GM23338 (cell line): ENCODE measurements around the gene MOSMO. TPM values are rescaled to one million over a fixed set of nuclear protein-coding genes. Genes with fewer than 3 reads are reported as not detected.

Experiments
- ATAC-seq: fragments of 200-7000 bp; cut with Tn5 transposase; 3 replicates; pipeline ENCODE4 v1.9.1; 2020
- DNase-seq: peaks from one replicate; pipeline ENCODE4 v3.0.0-alpha.2; 2015; ENCODE audit warnings: low spot score
- H2AFZ ChIP-seq: fragments of 200-600 bp; sonication (generic); 2 replicates; pipeline ENCODE4 v1.8.0; 2016; ENCODE audit warnings: antibody characterized with exemption, mild to moderate bottlenecking, moderate library complexity
- H3F3A ChIP-seq: fragments of 200-600 bp; sonication (generic); replicated peaks from 2 replicates; pipeline ENCODE4 v1.8.0; 2017; ENCODE audit warnings: antibody characterized with exemption, mixed run types, low read depth
- H3K27ac ChIP-seq: fragments of 200-600 bp; sonication (generic); 2 replicates; pipeline ENCODE4 v1.6.1; 2016; ENCODE audit warnings: low read depth
- H3K27me3 ChIP-seq: fragments of 200-600 bp; sonication (generic); 2 replicates; pipeline ENCODE4 v1.8.0; 2016; ENCODE audit warnings: mild to moderate bottlenecking, mixed run types, moderate library complexity; ENCODE audit not compliant: insufficient read depth
- H3K36me3 ChIP-seq: fragments of 200-600 bp; sonication (generic); 2 replicates; pipeline ENCODE4 v1.8.0; 2016; ENCODE audit warnings: mild to moderate bottlenecking; ENCODE audit not compliant: insufficient read depth
- H3K4me1 ChIP-seq: fragments of 200-600 bp; sonication (generic); 2 replicates; pipeline ENCODE4 v1.8.0; 2016; ENCODE audit warnings: mild to moderate bottlenecking, moderate library complexity; ENCODE audit not compliant: insufficient read depth
- H3K4me2 ChIP-seq: fragments of 200-600 bp; sonication (generic); 2 replicates; pipeline ENCODE4 v1.7.1; 2017; ENCODE audit warnings: mixed run types
- H3K4me3 ChIP-seq: fragments of 200-600 bp; sonication (generic); 2 replicates; pipeline ENCODE4 v1.6.1; 2016; ENCODE audit warnings: mixed run types
- H3K79me2 ChIP-seq: fragments of 200-600 bp; sonication (generic); replicated peaks from 2 replicates; pipeline ENCODE4 v1.8.0; 2017; ENCODE audit warnings: mild to moderate bottlenecking; ENCODE audit not compliant: insufficient read depth
- H3K9me2 ChIP-seq: fragments of 200-600 bp; sonication (generic); 2 replicates; pipeline ENCODE4 v1.8.0; 2017; ENCODE audit not compliant: insufficient read depth
- H4K20me1 ChIP-seq: fragments of 200-600 bp; sonication (generic); replicated peaks from 2 replicates; pipeline ENCODE4 v1.8.0; 2017; ENCODE audit warnings: mild to moderate bottlenecking; ENCODE audit not compliant: insufficient read depth
- H3K27ac Mint-ChIP-seq: 2 replicates; pipeline ENCODE4 v1.8.0; 2020; ENCODE audit warnings: inconsistent platforms, mild to moderate bottlenecking, moderate library complexity, mixed read lengths
- H3K27me3 Mint-ChIP-seq: 3 replicates; pipeline ENCODE4 v1.8.0; 2022; ENCODE audit warnings: low read depth, mild to moderate bottlenecking, moderate library complexity, mixed read lengths, inconsistent platforms; ENCODE audit not compliant: insufficient read depth, poor library complexity
- H3K36me3 Mint-ChIP-seq: 3 replicates; pipeline ENCODE4 v1.8.0; 2021; ENCODE audit warnings: low read depth, mild to moderate bottlenecking, inconsistent platforms, moderate library complexity, mixed read lengths
- H3K4me1 Mint-ChIP-seq: 3 replicates; pipeline ENCODE4 v1.8.0; 2020; ENCODE audit warnings: mild to moderate bottlenecking, inconsistent platforms, mixed read lengths
- H3K4me3 Mint-ChIP-seq: 3 replicates; pipeline ENCODE4 v1.8.0; 2021; ENCODE audit warnings: moderate library complexity, mild to moderate bottlenecking, inconsistent platforms, mixed read lengths
- H3K9me3 Mint-ChIP-seq: 3 replicates; pipeline ENCODE4 v1.8.0; 2020; ENCODE audit warnings: moderate library complexity, mild to moderate bottlenecking, inconsistent platforms, mixed read lengths
- CREB1 ChIP-seq: fragments of 250-450 bp; sonication (Bioruptor Pico); IDR thresholded peaks from 2 replicates; pipeline ENCODE4 v1.5.0; 2020; ENCODE audit warnings: low read depth, mild to moderate bottlenecking, moderate library complexity
- CTCF ChIP-seq, 2 experiments: fragments of 200-600 bp in 1 of 2; sonication (generic) in 1 of 2; conservative IDR thresholded peaks; 2 replicates each; pipeline versions ENCODE4 v1.5.1 to v1.6.1; 2016 to 2017; ENCODE audit warnings: antibody characterized with exemption in 2 of 2, low read depth in 2 of 2, mild to moderate bottlenecking in 2 of 2, moderate library complexity in 1 of 2
- ETS1 ChIP-seq: IDR thresholded peaks from 2 replicates; pipeline ENCODE4 v1.6.1; 2016; ENCODE audit warnings: antibody characterized with exemption
- EZH2 ChIP-seq: fragments of 200-600 bp; sonication (generic); IDR thresholded peaks from one replicate; pipeline ENCODE4 v1.8.0; 2017; ENCODE audit warnings: antibody characterized with exemption, mild to moderate bottlenecking, low read depth; ENCODE audit not compliant: unreplicated experiment
- EZH2phosphoT487 ChIP-seq: fragments of 200-600 bp; sonication (generic); IDR thresholded peaks from one replicate; pipeline ENCODE4 v1.8.1; 2018; ENCODE audit warnings: antibody characterized with exemption; ENCODE audit not compliant: unreplicated experiment
- JUNB ChIP-seq: IDR thresholded peaks from one replicate; pipeline ENCODE4 v1.6.1; 2016; ENCODE audit warnings: antibody characterized with exemption; ENCODE audit not compliant: unreplicated experiment
- NANOG ChIP-seq: IDR thresholded peaks from 2 replicates; pipeline ENCODE4 v1.6.1; 2016; ENCODE audit warnings: antibody characterized with exemption, borderline replicate concordance
- POLR2AphosphoS5 ChIP-seq: IDR thresholded peaks from 2 replicates; pipeline ENCODE4 v1.6.1; 2016; ENCODE audit warnings: antibody characterized with exemption, low read depth
- REST ChIP-seq: IDR thresholded peaks from one replicate; pipeline ENCODE4 v1.6.1; 2018; ENCODE audit warnings: antibody characterized with exemption; ENCODE audit not compliant: unreplicated experiment
- STAT1 ChIP-seq: IDR thresholded peaks from one replicate; pipeline ENCODE4 v1.6.1; 2016; ENCODE audit warnings: antibody characterized with exemption; ENCODE audit not compliant: unreplicated experiment
- ZNF114 ChIP-seq: fragments of 250-450 bp; sonication (Bioruptor Pico); IDR thresholded peaks from 2 replicates; pipeline ENCODE4 v1.5.0; 2020; ENCODE audit warnings: mild to moderate bottlenecking, moderate library complexity
- ZNF331 ChIP-seq: fragments of 250-450 bp; sonication (Bioruptor Pico); IDR thresholded peaks from 2 replicates; pipeline ENCODE4 v1.5.0; 2020; ENCODE audit warnings: low read depth, mild to moderate bottlenecking, moderate library complexity
- polyA plus RNA-seq: library from polyadenylated mRNA; unstranded; fragments of >200 nt; fragmentation: Nextera tagmentation; extraction: Ambion mirVana; gene quantifications from 2 replicates; pipeline ENCODE4 v1.2.1, GENCODE V29; 2016
- total RNA-seq: library from RNA; depleted of rRNA; stranded (reverse); fragments of >200 nt; shearing (Covaris generic); gene quantifications from 2 replicates; pipeline ENCODE4 v1.2.3, GENCODE V29; 2014

The MOSMO gene
- total and polyA plus RNA-seq, 2 experiments from 2014 or later, result 8.7 to 19.2 TPM

GRCh38 chr16:21989133-21989532 is 18.8 kb upstream of the MOSMO start (continued):
- no peak for TF ChIP-seq CREB1 (CRISPR knock-in tag)
- no peak for TF ChIP-seq REST
- TF ChIP-seq EZH2phosphoT487, result no peak
- no peak for TF ChIP-seq NANOG
- TF ChIP-seq EZH2, result no peak
- no peak for TF ChIP-seq ZNF114 (CRISPR knock-in tag)
- no peak for TF ChIP-seq STAT1
- TF ChIP-seq ETS1, result no peak

GRCh38 chr16:21989751-21990150 is 18.2 kb upstream of the MOSMO start:
- H3K27me3 Mint-ChIP-seq, result peaks cover 5% of the 10 kb centered on the region
- no peaks in the 10 kb centered on the region for H3K27me3 ChIP-seq
- no peak for TF ChIP-seq STAT1
- no peak for TF ChIP-seq CTCF (conservative IDR thresholded peaks at IDR 0.05; ENCODE audit: low read depth in 2 of 2)
- no peak for TF ChIP-seq EZH2
- no peak for TF ChIP-seq REST
- no peak for TF ChIP-seq JUNB
- TF ChIP-seq CREB1 (CRISPR knock-in tag), result no peak
- no peak for TF ChIP-seq ETS1
- no peak for TF ChIP-seq ZNF331 (CRISPR knock-in tag)
- TF ChIP-seq ZNF114 (CRISPR knock-in tag), result no peak
- TF ChIP-seq POLR2AphosphoS5, result no peak

More at GRCh38 chr16:21989751-21990150, 18.2 kb upstream of the MOSMO start:
- peaks cover 4% of the 10 kb centered on the region; the same call in 1 of the 2 replicates for H3K36me3 ChIP-seq
- peaks cover 8% of the 10 kb centered on the region for H3K4me1 ChIP-seq
- no peaks in the 10 kb centered on the region for H3F3A ChIP-seq
- Mint-ChIP-seq H3K4me3 (no peak overlapping the region), H3K27ac (no peak overlapping the region), H3K36me3 (peaks cover 1% of the 10 kb centered on the region; the same call in 2 of the 3 replicates), H3K9me3 (no peaks in the 10 kb centered on the region), H3K4me1 (peaks cover 12% of the 10 kb centered on the region)
- no peak overlapping the region for H3K27ac ChIP-seq
- ATAC-seq (no peak), DNase-seq (no peak)
- no peak overlapping the region for H2AFZ ChIP-seq
- no peaks in the 10 kb centered on the region for H3K79me2 ChIP-seq
- no peak overlapping the region for H3K4me3 ChIP-seq
- no peak overlapping the region for H3K4me2 ChIP-seq
- H3K9me2 ChIP-seq, result no peaks in the 10 kb centered on the region
- 0 out of 2 replicates have a peak, but pooled peaks cover 4% of the 10 kb centered on the region for H4K20me1 ChIP-seq
